OCI-LY7 (cell line): ENCODE measurements around the gene ACTR2. TPM values are rescaled to one million over a fixed set of nuclear protein-coding genes. Genes with fewer than 3 reads are reported as not detected.

Experiments
- BruUV-seq: library from RNA; stranded (reverse); fragments of 400-500 nt; replicated peaks from 2 replicates; lab custom pipeline; 2021; lab: Mats Ljungman, UMichigan
- CTCF ChIA-PET: fragments of 300-600 bp; sonication (Branson Sonifier 250); formaldehyde crosslinking; loops from one replicate; lab custom pipeline; 2022; ENCODE audit warnings: antibody characterized with exemption; ENCODE audit not compliant: unreplicated experiment; lab: Charles Lee
- POLR2A ChIA-PET: fragments of 300-600 bp; sonication (Branson Sonifier 250); formaldehyde crosslinking; loops from one replicate; lab custom pipeline; 2022; ENCODE audit warnings: antibody characterized with exemption; lab: Charles Lee
- DNase-seq: peaks from one replicate; pipeline ENCODE4 v3.0.0-alpha.2; 2015; ENCODE audit warnings: low spot score
- H2AFZ ChIP-seq: fragments of 200-600 bp; sonication (generic), shearing (Covaris generic); 2 replicates; pipeline ENCODE4 v1.6.1; 2014; ENCODE audit warnings: mild to moderate bottlenecking, antibody characterized with exemption, low read length, moderate library complexity
- H3K27ac ChIP-seq: fragments of 200-600 bp; sonication (generic); 2 replicates; pipeline ENCODE4 v1.5.1; 2014; ENCODE audit warnings: mixed run types, low read depth, mild to moderate bottlenecking, moderate library complexity, low read length, inconsistent platforms; ENCODE audit not compliant: poor library complexity, severe bottlenecking
- H3K36me3 ChIP-seq: fragments of 200-600 bp; sonication (generic); 2 replicates; pipeline ENCODE4 v1.6.1; 2014; ENCODE audit warnings: mild to moderate bottlenecking, antibody characterized with exemption, low read length, moderate library complexity, mixed read lengths; ENCODE audit not compliant: insufficient read depth
- H3K4me1 ChIP-seq: fragments of 200-600 bp; sonication (generic); 2 replicates; pipeline ENCODE4 v1.5.1; 2014; ENCODE audit warnings: mild to moderate bottlenecking, low read length; ENCODE audit not compliant: insufficient read depth, poor library complexity, severe bottlenecking
- H3K4me2 ChIP-seq: fragments of 200-600 bp; sonication (generic); 2 replicates; pipeline ENCODE4 v1.6.1; 2014; ENCODE audit warnings: mild to moderate bottlenecking, low read length
- H3K4me3 ChIP-seq: fragments of 200-600 bp; sonication (generic); 2 replicates; pipeline ENCODE4 v1.5.1; 2014; ENCODE audit warnings: mild to moderate bottlenecking, low read depth, low read length; ENCODE audit not compliant: poor library complexity, severe bottlenecking
- H3K79me2 ChIP-seq: fragments of 200-600 bp; sonication (generic); 2 replicates; pipeline ENCODE4 v1.6.1; 2016; ENCODE audit warnings: low read depth, mild to moderate bottlenecking, low read length, moderate library complexity, mixed read lengths; ENCODE audit not compliant: insufficient read depth
- H3K9me2 ChIP-seq: fragments of 200-600 bp; sonication (generic); 2 replicates; pipeline ENCODE4 v1.6.1; 2016; ENCODE audit warnings: mild to moderate bottlenecking, low read length, mixed read lengths; ENCODE audit not compliant: insufficient read depth
- H3K9me3 ChIP-seq: fragments of 200-600 bp; sonication (generic); 2 replicates; pipeline ENCODE4 v1.6.1; 2014; ENCODE audit warnings: mild to moderate bottlenecking, mixed run types, low read length, mixed read lengths
- H4K20me1 ChIP-seq: fragments of 200-600 bp; sonication (generic); 2 replicates; pipeline ENCODE4 v1.6.1; 2014; ENCODE audit warnings: mild to moderate bottlenecking, antibody characterized with exemption, low read length, moderate library complexity, mixed read lengths; ENCODE audit not compliant: insufficient read depth
- EZH2phosphoT487 ChIP-seq: fragments of 200-600 bp; sonication (generic); IDR thresholded peaks from 2 replicates; pipeline ENCODE4 v1.6.1; 2018; ENCODE audit warnings: low read depth, borderline replicate concordance, mild to moderate bottlenecking, mixed run types, antibody characterized with exemption, low read length, moderate library complexity, mixed read lengths
- intact Hi-C: fragments of 100-400 bp; cut with micrococcal nuclease; formaldehyde crosslinking; loops from one replicate; pipeline ENCODE4 v1.10.0; 2022; ENCODE audit not compliant: unreplicated experiment
- total RNA-seq, 2 experiments: library from RNA; depleted of rRNA in 1 of 2; stranded (reverse); fragments of >200 nt in 1 of 2; shearing (Covaris generic) in 1 of 2; gene quantifications; 2 replicates each; pipeline ENCODE4 v1.2.3, GENCODE V29; 2014 to 2022
- TF ChIP-seq, protein P1 (sequence below): fragments of 200-600 bp; sonication (generic); conservative IDR thresholded peaks from 2 replicates; pipeline ENCODE4 v1.5.1; 2014; ENCODE audit warnings: mild to moderate bottlenecking, antibody characterized with exemption, low read length, moderate library complexity, mixed read lengths

The ACTR2 gene
- total RNA-seq, 2 experiments from 2014 or later: 69.0 to 412 TPM

- no peaks in the 10 kb centered on the region for H3K9me2 ChIP-seq
- no peaks in the 10 kb centered on the region for H3K79me2 ChIP-seq
- peaks cover 10% of the 10 kb centered on the region for H3K4me1 ChIP-seq
- H3K27ac ChIP-seq: no peak overlapping the region
- no peaks in the 10 kb centered on the region for H4K20me1 ChIP-seq
- POLR2A ChIA-PET: interaction anchor here (0.6 kb wide), 2 partner anchors 216 to 267 kb away, joined by 3 to 5 read pairs; no protein-coding TSS in a partner anchor
- H2AFZ ChIP-seq: no peak overlapping the region
- peaks cover 42% of the 10 kb centered on the region for H3K36me3 ChIP-seq
- no peak overlapping the region for H3K4me3 ChIP-seq
- TF ChIP-seq EZH2phosphoT487: no peak
- TF ChIP-seq, protein P1, sequence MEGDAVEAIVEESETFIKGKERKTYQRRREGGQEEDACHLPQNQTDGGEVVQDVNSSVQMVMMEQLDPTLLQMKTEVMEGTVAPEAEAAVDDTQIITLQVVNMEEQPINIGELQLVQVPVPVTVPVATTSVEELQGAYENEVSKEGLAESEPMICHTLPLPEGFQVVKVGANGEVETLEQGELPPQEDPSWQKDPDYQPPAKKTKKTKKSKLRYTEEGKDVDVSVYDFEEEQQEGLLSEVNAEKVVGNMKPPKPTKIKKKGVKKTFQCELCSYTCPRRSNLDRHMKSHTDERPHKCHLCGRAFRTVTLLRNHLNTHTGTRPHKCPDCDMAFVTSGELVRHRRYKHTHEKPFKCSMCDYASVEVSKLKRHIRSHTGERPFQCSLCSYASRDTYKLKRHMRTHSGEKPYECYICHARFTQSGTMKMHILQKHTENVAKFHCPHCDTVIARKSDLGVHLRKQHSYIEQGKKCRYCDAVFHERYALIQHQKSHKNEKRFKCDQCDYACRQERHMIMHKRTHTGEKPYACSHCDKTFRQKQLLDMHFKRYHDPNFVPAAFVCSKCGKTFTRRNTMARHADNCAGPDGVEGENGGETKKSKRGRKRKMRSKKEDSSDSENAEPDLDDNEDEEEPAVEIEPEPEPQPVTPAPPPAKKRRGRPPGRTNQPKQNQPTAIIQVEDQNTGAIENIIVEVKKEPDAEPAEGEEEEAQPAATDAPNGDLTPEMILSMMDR: no peak
- CTCF ChIA-PET: no interaction called here
- intact Hi-C loops: no loop called here
- no TSS peak for BruUV-seq
- DNase-seq: no peak
- no peaks in the 10 kb centered on the region for H3K9me3 ChIP-seq
- H3K4me2 ChIP-seq: no peak overlapping the region
These were observed 82.1 kb downstream of the ACTR2 start for GRCh38 chr2:65309699-65310098.

DNA sequence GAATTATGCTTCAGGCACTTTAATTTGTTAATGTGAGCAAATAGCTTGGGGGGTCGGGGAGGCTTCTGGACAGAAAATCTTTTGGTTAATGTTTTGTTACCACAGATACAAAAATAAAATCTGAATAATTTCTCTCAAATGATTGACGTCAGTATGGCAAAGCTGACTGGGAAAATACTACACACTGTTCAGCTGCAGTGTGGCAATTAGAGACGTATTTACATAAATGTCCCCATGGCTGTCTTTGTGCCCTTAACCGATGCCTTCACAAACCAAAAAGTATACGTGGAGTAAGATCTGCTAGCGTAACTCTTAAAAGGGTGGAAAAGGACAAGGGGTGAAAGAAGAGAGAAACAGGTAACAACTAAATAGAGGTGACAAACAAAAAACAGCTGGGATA is 83.4 kb downstream of the ACTR2 start:
- ChIA-PET CTCF (no interaction called here), POLR2A (no interaction called here)
- H3K9me3 ChIP-seq: no peaks in the 10 kb centered on the region
- no peaks in the 10 kb centered on the region for H3K9me2 ChIP-seq
- H3K4me1 ChIP-seq: peaks cover 10% of the 10 kb centered on the region
- H4K20me1 ChIP-seq: no peaks in the 10 kb centered on the region
- intact Hi-C loops: no loop called here
- no peak overlapping the region for H2AFZ ChIP-seq
- DNase-seq: no peak
- no peak overlapping the region for H3K4me3 ChIP-seq
- H3K4me2 ChIP-seq: no peak overlapping the region
- BruUV-seq: TSS peak; percentile 63
- no peak overlapping the region for H3K27ac ChIP-seq
- H3K79me2 ChIP-seq: no peaks in the 10 kb centered on the region
- H3K36me3 ChIP-seq: peaks cover 53% of the 10 kb centered on the region
- TF ChIP-seq, protein P1: no peak
- TF ChIP-seq EZH2phosphoT487: no peak

GRCh38 chr2:65311596-65311995 is 84.0 kb downstream of the ACTR2 start:
- intact Hi-C loops: no loop called here
- POLR2A ChIA-PET: no interaction called here

More at GRCh38 chr2:65311596-65311995, 84.0 kb downstream of the ACTR2 start:
- H3K79me2 ChIP-seq: no peaks in the 10 kb centered on the region
- H3K9me3 ChIP-seq: no peaks in the 10 kb centered on the region
- CTCF ChIA-PET: no interaction called here
- H3K27ac ChIP-seq: no peak overlapping the region
- no peaks in the 10 kb centered on the region for H3K9me2 ChIP-seq
- no peaks in the 10 kb centered on the region for H4K20me1 ChIP-seq
- no TSS peak for BruUV-seq
- H2AFZ ChIP-seq: no peak overlapping the region
- peaks cover 10% of the 10 kb centered on the region for H3K4me1 ChIP-seq
- no peak overlapping the region for H3K4me2 ChIP-seq
- DNase-seq: no peak
- no peak overlapping the region for H3K4me3 ChIP-seq
- H3K36me3 ChIP-seq: peaks cover 58% of the 10 kb centered on the region
- TF ChIP-seq, protein P1: no peak
- TF ChIP-seq EZH2phosphoT487: no peak
